HepG2 (cell line): ENCODE results near the gene FANCF. TPM values are rescaled to one million over a fixed set of nuclear protein-coding genes. Genes with fewer than 3 reads are reported as not detected.
A peak's percentile ranks its signal among the peaks of the same experiment; 100 is the strongest.

Experiments used
- CEBPG ChIP-seq: IDR thresholded peaks from 2 replicates; pipeline ENCODE4 v1.6.1; 2016
- CREBL2 ChIP-seq: sonication (generic); formaldehyde crosslinking; IDR thresholded peaks from 2 replicates; pipeline ENCODE4 v1.8.1; 2023; ENCODE audit warnings: missing genetic modification reagents, mild to moderate bottlenecking, borderline replicate concordance
- CTCF ChIP-seq: sonication (generic); formaldehyde crosslinking; IDR thresholded peaks from 2 replicates; pipeline ENCODE4 v1.5.0; 2020; ENCODE audit warnings: mild to moderate bottlenecking, missing genetic modification reagents, moderate library complexity
- GATAD2A ChIP-seq: IDR thresholded peaks from 2 replicates; pipeline ENCODE4 v1.6.1; 2016
- IRF2 ChIP-seq: IDR thresholded peaks from 2 replicates; pipeline ENCODE4 v1.6.1; 2018; ENCODE audit warnings: missing genetic modification reagents, missing compliant biosample characterization
- KLF16 ChIP-seq, 2 experiments: sonication (generic) in 1 of 2; formaldehyde crosslinking in 1 of 2; IDR thresholded peaks; 2 replicates each; pipeline versions ENCODE4 v1.6.1 to v1.8.0; 2016 to 2023; ENCODE audit warnings: missing genetic modification reagents in 2 of 2, missing compliant biosample characterization in 1 of 2
- MNT ChIP-seq: fragments of 450-650 bp; IDR thresholded peaks from 2 replicates; pipeline ENCODE4 v1.6.1; 2016
- MTERF4 ChIP-seq: sonication (generic); formaldehyde crosslinking; IDR thresholded peaks from 2 replicates; pipeline ENCODE4 v1.8.0; 2023; ENCODE audit warnings: mild to moderate bottlenecking, missing genetic modification reagents
- NFATC3 ChIP-seq: sonication (generic); formaldehyde crosslinking; IDR thresholded peaks from 2 replicates; pipeline ENCODE4 v1.5.1; 2020; ENCODE audit warnings: mild to moderate bottlenecking, missing genetic modification reagents
- PRPF4 ChIP-seq: fragments of 200-400 bp; formaldehyde crosslinking; IDR thresholded peaks from 2 replicates; pipeline ENCODE4 v1.6.1; 2016; ENCODE audit warnings: low read length, low read depth; ENCODE audit not compliant: poor library complexity, severe bottlenecking
- SMAD3 ChIP-seq: sonication (generic); formaldehyde crosslinking; IDR thresholded peaks from 2 replicates; pipeline ENCODE4 v1.4.0; 2020; ENCODE audit warnings: missing genetic modification reagents
- SMARCC2 ChIP-seq: fragments of 450-650 bp; IDR thresholded peaks from 2 replicates; pipeline ENCODE4 v1.6.1; 2017; ENCODE audit warnings: antibody characterized with exemption, mild to moderate bottlenecking
- SMARCE1 ChIP-seq: fragments of 450-650 bp; IDR thresholded peaks from 2 replicates; pipeline ENCODE4 v1.6.1; 2017; ENCODE audit warnings: borderline replicate concordance
- ZNF180 ChIP-seq: sonication (generic); formaldehyde crosslinking; IDR thresholded peaks from 2 replicates; pipeline ENCODE4 v1.4.0; 2020; ENCODE audit warnings: low read depth, missing genetic modification reagents, borderline replicate concordance
- ZNF224 ChIP-seq: sonication (generic); formaldehyde crosslinking; IDR thresholded peaks from 2 replicates; pipeline ENCODE4 v1.5.0; 2020; ENCODE audit warnings: mild to moderate bottlenecking, missing genetic modification reagents
- ZNF296 ChIP-seq: sonication (generic); formaldehyde crosslinking; conservative IDR thresholded peaks from 2 replicates; pipeline ENCODE4 v1.5.0; 2020; ENCODE audit warnings: mild to moderate bottlenecking, missing genetic modification reagents
- ZNF382 ChIP-seq: sonication (generic); formaldehyde crosslinking; IDR thresholded peaks from 2 replicates; pipeline ENCODE4 v1.5.0; 2020; ENCODE audit warnings: missing genetic modification reagents, mild to moderate bottlenecking, borderline replicate concordance
- ZSCAN20 ChIP-seq: sonication (generic); formaldehyde crosslinking; IDR thresholded peaks from 2 replicates; pipeline ENCODE4 v1.4.0; 2020; ENCODE audit warnings: missing genetic modification reagents, mild to moderate bottlenecking, borderline replicate concordance
- ZSCAN9 ChIP-seq: IDR thresholded peaks from 2 replicates; pipeline ENCODE4 v1.6.1; 2016; ENCODE audit warnings: borderline replicate concordance
- polyA plus RNA-seq, 8 experiments: library from polyadenylated mRNA; depleted of rRNA in 3 of 8; stranded (reverse) in 7 of 8; unstranded in 1 of 8; fragments of >200 nt; fragmentation: Illumina TruSeq in 4 of 8; extraction: Trizol in 4 of 8; gene quantifications; 2 replicates each; pipeline versions ENCODE4 v1.2.1 to v1.2.3, GENCODE V29; 2011 to 2016; ENCODE audit warnings: low read depth in 4 of 8, missing spikeins in 1 of 8, mixed read lengths in 1 of 8; ENCODE audit not compliant: insufficient read depth in 1 of 8
- total RNA-seq, 5 experiments: library from RNA; depleted of rRNA; stranded (reverse); fragments of >200 nt; fragmentation: Illumina TruSeq; extraction: Trizol; gene quantifications; 2 replicates each; pipeline ENCODE4 v1.2.3, GENCODE V29; 2016; ENCODE audit warnings: low read depth in 1 of 5
- TF ChIP-seq, protein P1 (sequence below): sonication (generic); formaldehyde crosslinking; IDR thresholded peaks from 2 replicates; pipeline ENCODE4 v1.4.0; 2020; ENCODE audit warnings: low read depth, mild to moderate bottlenecking, missing genetic modification reagents
- TF ChIP-seq, protein P2 (sequence below): sonication (generic); formaldehyde crosslinking; IDR thresholded peaks from 2 replicates; pipeline ENCODE4 v1.8.0; 2022; ENCODE audit warnings: mild to moderate bottlenecking, missing genetic modification reagents; ENCODE audit not compliant: insufficient replicate concordance

Gene FANCF
- total and polyA plus RNA-seq, 2 of the 13 experiments (the other 11 are each of a cell fraction or from before 2014, with no cell fraction given), result 2.5 to 9.7 TPM

DNA sequence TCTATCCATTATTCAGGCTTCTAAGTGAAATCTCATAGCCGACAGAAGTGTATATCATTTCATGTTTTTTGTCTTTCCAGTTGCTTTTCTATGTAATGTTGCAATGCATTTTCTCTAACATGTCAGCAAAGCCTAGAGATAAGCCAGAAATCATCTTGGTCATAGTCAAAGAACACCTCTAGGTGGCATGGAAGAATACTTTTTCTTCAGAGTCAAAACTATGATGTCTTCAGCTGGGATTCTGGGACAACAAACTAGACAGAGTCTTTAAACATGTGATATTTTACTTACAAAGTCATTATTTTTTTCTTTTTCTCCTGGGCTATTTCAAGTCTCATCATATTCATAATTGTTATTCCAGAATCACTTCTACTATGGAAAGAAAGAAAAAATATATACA lies 45.2 kb upstream of the FANCF start (continued):
- TF ChIP-seq, protein P1, sequence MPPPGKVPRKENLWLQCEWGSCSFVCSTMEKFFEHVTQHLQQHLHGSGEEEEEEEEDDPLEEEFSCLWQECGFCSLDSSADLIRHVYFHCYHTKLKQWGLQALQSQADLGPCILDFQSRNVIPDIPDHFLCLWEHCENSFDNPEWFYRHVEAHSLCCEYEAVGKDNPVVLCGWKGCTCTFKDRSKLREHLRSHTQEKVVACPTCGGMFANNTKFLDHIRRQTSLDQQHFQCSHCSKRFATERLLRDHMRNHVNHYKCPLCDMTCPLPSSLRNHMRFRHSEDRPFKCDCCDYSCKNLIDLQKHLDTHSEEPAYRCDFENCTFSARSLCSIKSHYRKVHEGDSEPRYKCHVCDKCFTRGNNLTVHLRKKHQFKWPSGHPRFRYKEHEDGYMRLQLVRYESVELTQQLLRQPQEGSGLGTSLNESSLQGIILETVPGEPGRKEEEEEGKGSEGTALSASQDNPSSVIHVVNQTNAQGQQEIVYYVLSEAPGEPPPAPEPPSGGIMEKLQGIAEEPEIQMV, result no peak
- TF ChIP-seq ZNF382 (CRISPR knock-in tag) (no peak), ZSCAN20 (CRISPR knock-in tag) (no peak), ZNF224 (no peak), ZNF180 (CRISPR knock-in tag) (no peak), SMARCE1 (no peak), CTCF (CRISPR knock-in tag) (peak; percentile 72), SMAD3 (CRISPR knock-in tag) (no peak), GATAD2A (peak; percentile 38; the same call in 1 of the 2 replicates), CREBL2 (CRISPR knock-in tag) (no peak), ZSCAN9 (no peak), CEBPG (CRISPR knock-in tag) (0 out of 2 replicates have a peak, but pooled peaks have one; percentile 37), MTERF4 (no peak), IRF2 (no peak), NFATC3 (no peak), KLF16 (CRISPR knock-in tag; IDR thresholded peaks at IDR 0.05) (no peak), MNT (no peak), ZNF296 (CRISPR knock-in tag) (no peak), PRPF4 (no peak), SMARCC2 (no peak)
- TF ChIP-seq, protein P2, sequence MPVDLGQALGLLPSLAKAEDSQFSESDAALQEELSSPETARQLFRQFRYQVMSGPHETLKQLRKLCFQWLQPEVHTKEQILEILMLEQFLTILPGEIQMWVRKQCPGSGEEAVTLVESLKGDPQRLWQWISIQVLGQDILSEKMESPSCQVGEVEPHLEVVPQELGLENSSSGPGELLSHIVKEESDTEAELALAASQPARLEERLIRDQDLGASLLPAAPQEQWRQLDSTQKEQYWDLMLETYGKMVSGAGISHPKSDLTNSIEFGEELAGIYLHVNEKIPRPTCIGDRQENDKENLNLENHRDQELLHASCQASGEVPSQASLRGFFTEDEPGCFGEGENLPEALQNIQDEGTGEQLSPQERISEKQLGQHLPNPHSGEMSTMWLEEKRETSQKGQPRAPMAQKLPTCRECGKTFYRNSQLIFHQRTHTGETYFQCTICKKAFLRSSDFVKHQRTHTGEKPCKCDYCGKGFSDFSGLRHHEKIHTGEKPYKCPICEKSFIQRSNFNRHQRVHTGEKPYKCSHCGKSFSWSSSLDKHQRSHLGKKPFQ (CRISPR knock-in tag), result no peak
